GM21576 (cell line): ENCODE measurements around the gene OR52B4.
A peak's percentile ranks its signal among the peaks of the same experiment; 100 is the strongest.
"Not testable (repeated sequence)": the region's sequence is repeated elsewhere in the genome, so short reads cannot be mapped to it uniquely, and the experiment has no call there.

Source experiments
- ATAC-seq: cut with Tn5 transposase; IDR thresholded peaks from one replicate; pipeline ENCODE4 v1.9.1; 2021; ENCODE audit warnings: mild to moderate bottlenecking, moderate library complexity; ENCODE audit not compliant: unreplicated experiment

The OR52B4 gene

DNA sequence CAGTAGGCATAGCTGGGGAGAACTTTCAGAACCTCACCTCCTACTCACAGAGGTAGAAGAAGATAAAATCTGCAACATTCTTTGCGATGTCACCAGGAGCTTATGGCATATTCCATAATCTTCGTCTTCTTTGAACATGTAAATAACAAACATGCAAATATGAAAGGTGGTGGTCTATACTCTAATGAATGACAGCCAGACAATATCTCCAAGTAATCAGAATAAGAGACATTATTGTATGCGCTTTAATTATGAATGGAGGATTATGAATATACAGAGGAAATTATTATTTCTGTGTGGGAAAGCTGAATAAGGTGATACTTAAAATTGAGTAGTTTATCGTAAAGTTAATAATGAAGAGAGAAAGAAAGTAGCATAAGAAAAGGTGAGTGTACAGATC is at the start of gene OR52B4:
OR52B4 (minus strand) TSS at position 101 of the 400 bp plus-strand sequence; CDS start at position 10, 91 bp downstream.
- no peak for ATAC-seq

- no peak for ATAC-seq
Observed at GRCh38 chr11:4416816-4417215, 48.6 kb upstream of the OR52B4 start.

GRCh38 chr11:4416306-4416705 is 48.1 kb upstream of the OR52B4 start:
- ATAC-seq = no peak

GRCh38 chr11:4406206-4406605 is 38.0 kb upstream of the OR52B4 start:
- not testable (repeated sequence) for ATAC-seq

DNA sequence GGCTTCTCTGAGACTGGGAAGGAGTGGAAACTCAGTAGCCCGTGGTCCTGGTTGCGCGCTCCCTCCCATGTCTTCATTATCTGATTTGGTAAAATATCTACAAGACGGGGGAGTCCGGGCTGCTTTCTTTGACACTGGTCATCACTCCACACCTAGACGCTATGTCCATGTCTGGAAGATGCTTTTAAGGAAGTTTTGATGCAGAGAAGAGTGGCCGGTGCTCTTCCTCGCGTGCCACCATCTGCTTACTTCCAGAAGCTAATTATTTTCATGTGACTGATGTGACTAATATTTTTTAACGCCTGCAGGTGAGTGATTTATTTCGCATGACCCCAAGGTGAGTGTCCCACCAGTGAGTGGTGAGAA is 25.7 kb upstream of the OR52B4 start:
- ATAC-seq = peak; percentile 10

DNA sequence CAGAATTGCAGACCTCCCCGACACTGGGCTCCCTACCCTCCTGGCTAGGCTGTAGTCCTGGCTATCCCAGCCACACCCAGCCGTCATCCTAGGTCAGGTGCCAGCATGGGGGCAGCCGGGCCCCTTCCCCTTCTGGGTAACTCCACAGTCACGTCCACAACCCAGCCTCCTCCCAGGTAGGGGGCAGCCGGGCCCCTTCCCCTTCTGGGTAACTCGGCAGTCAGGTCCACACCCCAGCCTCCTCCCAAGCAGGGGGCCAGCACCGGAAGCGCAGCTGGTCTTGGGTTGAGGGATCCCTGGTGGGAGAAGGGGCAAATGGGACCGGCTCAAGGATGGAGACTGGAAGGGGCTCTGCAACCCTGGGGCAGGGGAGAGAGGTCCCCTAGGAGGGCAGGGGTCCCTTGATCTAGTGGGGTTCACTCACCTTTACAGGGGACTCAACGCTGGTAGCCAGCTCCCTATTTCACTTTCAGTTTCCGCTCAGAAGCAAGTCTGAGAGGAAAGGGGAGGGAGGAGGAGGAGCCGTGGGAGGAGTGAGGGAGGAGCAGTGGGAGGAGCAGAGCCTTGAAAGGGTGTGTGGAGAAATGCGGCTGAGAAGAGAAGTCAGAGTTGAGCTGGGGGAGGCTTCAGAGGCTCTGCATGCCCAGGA is 25.1 kb upstream of the OR52B4 start, which contains the start of gene TRIM21:
TRIM21 (minus strand) TSS at position 494 of the 649 bp plus-strand sequence. CDS start 3,293 bp downstream, outside the sequence.
- ATAC-seq = peak; percentile 100

DNA sequence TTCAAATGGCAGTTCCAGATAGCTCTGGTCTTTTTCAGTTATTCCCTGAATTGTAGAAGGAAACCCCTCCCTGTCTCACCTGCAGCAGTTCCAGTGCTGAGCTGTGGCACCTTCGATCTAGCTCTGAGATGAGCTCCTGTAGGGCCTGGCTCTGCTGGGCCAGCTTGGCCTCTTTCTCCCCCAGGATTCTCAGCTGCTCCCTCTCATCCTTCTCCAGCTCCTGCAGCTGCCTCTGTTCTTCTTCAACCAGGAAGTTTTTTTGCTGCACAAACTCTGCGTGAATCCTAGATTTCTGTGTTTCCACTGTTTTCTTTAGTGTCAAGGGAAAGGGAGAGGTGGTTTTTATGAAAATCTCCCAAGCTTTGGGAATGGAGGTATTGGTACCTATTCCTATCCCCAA is 20.0 kb upstream of the OR52B4 start:
- ATAC-seq = no peak

DNA sequence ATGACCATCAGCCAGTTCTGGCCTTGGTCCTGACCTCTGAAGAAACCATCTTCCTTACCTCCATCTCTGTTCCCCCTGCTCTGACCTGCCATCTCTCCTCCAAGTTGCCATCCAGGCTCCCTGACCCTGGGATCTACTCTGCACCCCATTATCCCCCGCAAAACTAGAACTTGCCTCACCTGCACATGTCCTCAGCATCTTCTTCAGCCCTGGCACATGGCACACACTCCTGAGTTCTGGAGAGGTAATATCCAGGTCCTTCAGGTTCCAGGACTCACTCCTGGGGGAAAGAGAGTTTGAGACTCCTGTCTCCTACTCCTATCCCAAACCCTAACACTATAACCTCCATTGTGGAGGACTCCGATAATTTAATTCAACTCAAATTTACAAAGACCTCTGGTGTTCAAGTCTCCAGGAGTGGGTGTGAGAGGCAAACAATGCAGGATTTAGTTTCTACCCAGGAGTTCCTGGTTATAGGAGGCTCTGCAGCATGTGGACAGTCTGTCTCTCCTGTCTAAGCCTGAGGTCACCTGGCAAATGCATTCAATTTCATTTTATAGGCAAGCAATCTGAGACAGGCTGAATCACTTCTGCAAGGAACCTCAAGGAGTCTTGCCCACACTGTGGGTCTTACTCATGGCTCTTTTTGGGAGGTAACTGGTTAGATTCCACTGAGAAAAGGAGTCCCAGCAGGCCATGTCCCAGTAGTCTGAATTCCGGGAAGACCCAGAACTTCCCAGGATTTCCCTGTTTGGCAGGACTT is 18.0 kb upstream of the OR52B4 start:
- ATAC-seq = no peak

- ATAC-seq = no peak
Observed at GRCh38 chr11:4381901-4382300, 13.7 kb upstream of the OR52B4 start.

DNA sequence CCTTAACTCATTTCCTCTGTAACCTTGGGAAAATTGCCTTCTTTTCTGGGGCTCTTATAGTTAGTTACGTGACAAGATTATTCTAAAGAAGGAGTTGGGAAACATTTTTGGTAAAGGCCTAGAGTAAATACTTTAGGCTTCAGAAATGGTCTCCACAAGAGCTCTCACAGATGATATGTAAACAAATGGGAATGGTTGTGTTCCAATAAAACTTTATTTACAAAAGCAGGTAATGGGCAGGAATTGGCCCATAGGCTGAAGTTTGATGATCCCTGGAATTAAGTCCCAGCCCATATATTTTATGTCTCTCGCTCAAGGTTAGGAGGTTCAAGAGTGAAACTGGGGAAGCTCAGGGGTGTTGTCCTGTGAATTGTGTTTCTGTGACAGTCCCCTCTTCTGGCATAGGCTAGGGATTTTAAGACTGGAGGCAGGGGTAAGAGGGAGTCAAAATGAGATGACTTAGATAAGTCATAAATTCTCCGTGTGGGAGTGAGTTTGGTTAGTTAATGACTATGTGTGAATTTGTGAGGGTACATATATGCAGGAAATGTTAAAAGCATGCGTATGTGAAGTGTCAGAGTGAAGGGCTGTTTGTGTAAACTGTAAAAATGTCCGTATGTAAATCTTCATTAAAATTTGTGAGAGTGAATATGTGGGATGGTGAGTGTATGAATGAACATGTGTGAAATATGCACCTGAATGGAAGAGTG is 7.4 kb upstream of the OR52B4 start:
- ATAC-seq = no peak

GRCh38 chr11:4370166-4370565 is 2.0 kb upstream of the OR52B4 start:
- no peak for ATAC-seq

GRCh38 chr11:4348142-4348541 is 20.0 kb downstream of the OR52B4 start:
- ATAC-seq = not testable (repeated sequence)

DNA sequence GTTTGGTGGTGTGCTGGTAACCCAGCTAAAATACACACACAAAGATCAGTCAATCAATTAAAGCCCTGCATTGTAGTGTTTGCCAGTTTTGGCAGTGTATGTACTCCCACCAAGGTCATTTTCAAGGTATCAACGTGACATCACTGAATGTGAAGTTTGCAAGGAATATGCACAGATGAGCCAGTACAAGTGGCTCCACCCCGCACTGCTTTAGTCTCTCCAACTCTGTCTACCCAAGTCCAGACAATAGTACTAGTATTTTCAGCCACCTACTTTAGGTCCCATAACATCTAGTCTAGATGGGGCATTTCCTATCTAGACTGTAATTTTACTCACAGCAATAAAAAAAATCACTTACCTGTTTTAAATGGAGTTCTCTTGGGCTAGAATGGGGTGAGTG is 22.8 kb downstream of the OR52B4 start:
- not testable (repeated sequence) for ATAC-seq

GRCh38 chr11:4334356-4334755 is 33.8 kb downstream of the OR52B4 start:
- not testable (repeated sequence) for ATAC-seq
